ENCODE results near the gene ITGA5.

DNA sequence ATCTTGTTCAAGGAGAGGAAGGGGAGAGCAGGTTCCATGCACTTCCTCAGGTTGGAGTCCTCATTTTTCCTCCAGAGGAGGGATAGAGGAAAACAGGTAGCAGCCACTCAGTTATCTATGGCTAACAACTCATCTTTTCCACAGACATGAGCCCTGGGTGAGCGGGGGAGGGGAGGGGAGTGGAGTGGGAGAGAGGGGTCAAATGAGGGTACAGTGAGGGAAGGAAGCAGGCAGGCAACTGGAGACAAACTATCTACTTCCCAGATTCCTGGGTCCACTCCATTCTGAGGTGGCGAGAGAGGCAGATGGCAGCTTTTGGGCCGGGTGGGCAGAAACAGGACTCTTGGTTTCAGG lies 32.0 kb downstream of the ITGA5 start:
- TF ChIP-seq YY1 (IDR thresholded peaks at IDR 0.05; ENCODE audit: extremely low read depth, insufficient replicate concordance, low read depth, low read length) (no peak), POLR2A (IDR thresholded peaks at IDR 0.05; ENCODE audit: borderline replicate concordance, extremely low read depth, insufficient read depth, insufficient read length) (no peak)
